CD1c-positive myeloid dendritic cell (primary cell): ENCODE results near the gene LRRC9.
"Not testable (repeated sequence)": the region's sequence is repeated elsewhere in the genome, so short reads cannot be mapped to it uniquely, and the experiment has no call there.

ENCODE experiments used
- DNase-seq: peaks from one replicate; pipeline ENCODE4 v3.0.0-alpha.2; 2016; ENCODE audit errors: extremely low spot score

Gene LRRC9

DNA sequence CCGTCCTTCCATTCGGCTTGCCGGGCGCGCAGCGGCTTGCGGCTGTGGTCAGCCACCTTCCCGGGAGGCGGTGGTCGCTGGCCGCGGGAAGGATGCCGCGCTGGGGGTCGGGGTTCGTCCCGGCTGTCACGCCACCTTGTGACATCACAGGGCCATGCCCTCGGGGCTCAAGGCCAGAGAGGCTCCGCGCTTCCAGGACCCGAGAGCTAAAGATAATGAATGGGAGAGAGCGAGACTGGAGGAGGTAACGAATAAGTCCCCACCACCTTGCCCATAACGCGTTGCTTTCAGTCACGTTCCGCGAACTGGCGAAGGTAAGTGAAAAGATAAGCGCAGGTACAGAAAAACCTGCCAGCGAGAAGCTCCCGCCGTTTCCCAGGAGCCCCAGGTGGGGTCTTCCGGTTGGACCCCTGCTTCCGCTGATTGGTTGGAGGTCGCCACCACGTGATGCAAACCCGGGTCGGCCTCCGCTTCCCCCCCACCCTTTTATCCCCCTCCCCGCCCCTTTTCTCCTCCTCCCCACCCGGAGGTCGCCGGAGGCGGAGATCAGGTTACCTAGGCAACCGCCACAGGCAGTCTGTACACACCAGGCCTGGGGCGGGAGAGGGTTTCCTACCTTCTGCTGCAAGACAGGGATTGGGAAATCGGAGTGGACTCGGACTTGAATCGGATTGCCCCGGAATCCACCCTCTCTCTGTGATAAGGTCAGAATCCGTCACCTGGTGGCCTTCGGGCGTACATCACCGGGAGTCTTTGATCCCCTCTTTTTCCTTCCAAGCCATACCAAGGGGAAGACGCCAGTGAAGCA lies at the start of gene LRRC9:
LRRC9 (plus strand) TSS at position 575 of the 808 bp plus-strand sequence.
- no peak for DNase-seq

DNA sequence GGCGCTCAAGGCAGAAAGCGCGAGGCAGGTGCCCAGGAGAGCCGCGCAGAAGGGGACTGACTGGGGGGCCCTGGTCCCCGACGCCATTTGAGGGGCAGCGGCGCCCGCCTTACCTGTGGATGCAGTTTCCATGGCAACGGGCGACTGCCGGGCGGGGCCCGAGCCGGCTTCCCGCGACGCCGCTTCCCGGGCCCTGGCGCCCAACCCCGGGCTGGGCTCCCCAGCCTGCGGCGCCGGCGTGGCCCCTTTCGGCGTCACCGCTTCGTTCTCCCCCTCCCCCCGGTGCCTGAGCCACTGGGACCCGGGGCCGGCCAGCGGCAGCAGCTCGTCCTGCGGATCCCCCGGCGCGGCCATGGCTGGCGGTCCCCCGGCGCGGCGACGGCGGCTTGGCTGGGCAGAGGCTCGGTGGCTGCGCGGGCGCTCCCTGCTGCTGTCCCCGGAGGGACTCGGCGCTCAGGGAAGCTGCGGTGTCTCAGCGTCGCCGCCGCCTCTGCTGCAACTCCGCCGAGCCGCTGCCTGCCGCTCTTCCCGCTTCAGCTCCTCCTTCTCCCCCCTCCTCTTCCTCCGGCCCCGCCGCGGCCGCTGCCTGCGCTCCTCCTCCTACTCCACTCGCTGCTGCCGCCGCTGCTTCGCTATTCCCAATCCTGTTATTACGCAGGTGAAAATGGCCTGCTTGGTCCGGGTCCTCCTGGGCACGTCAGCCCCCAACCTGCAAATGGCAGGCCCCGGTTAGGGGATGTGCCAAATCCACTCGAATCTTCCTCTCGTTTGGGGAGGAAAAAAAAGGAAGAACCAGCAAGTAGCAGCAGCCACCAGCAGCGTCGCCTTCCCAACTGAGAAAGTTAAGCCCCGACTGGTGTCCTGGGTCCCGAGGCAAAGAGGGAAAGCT lies 49.4 kb upstream of the LRRC9 start, which contains the start of gene RTN1:
RTN1 (minus strand) TSS at position 500 of the 889 bp plus-strand sequence; CDS start at position 354, 146 bp downstream.
- DNase-seq, result peak; percentile 75

DNA sequence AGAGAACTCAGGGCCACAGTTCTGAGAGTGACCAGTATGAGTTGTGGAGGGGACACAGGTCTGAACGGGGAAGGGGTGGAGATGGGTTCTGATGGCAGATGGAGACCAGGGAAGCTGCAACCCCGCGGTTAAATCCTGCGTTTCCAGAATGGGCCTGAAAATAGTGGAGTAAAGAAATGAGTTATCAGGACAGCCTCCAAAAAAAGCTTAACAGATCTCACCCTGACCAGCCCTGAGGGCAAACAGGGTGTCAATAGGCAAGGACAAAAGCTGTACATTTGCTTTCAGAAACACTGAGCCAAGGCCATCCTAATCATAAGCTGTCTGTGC lies 48.8 kb upstream of the LRRC9 start:
- no peak for DNase-seq

DNA sequence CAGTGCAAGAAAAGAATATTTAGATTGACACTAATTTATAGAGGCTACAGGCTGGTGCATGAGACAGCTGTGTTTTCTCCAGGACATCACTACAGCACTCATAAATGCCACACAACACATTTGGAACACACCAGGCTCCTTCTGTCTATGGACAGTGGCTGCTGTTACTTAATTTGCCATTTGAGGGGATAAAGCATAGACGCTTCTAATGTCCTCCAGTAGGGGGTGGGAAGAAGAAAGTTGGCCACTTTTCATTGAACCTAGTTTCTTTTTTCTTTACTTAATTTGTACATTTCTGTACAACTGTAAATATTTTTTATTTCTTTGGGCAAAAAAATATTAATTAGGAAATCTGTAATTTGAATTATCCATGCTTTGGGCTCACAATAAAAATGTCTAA lies 37.0 kb upstream of the LRRC9 start:
- DNase-seq, result peak; percentile 7

DNA sequence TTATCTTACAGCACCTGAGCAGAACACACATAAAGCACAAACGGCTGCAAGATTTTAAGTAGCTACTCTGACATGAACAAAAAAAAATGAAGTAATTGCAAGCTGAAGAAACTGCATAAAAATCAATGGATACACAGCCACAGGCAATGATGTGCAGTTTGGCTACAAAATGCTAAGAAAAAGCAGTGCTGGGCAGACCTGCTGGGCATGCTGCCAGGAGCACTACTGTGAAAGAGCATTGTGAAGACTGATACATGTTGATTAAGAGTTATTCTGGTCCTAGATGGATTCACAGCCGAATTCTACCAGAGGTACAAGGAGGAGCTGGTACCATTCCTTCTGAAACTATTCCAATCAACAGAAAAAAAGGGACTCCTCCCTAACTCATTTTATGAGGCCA lies 29.3 kb upstream of the LRRC9 start:
- DNase-seq, result no peak

DNA sequence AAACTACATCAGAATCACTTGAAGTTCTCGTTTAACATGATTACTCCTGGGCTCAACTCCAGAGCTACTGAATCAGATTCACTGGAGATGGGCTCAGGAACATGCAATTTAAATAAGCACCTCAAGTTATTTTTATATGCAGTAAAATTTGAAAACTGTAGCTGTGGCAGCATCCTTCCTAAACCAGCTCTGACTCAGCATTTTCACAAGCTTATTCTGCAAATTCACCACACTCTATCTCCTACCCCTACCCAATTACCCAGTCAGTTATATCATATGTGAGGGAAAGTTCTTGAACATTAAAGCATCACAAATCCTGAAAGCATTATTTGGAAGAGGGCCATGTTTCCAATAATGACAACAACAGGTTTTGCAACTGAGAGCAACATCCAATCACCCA lies 24.2 kb upstream of the LRRC9 start:
- DNase-seq, result no peak

DNA sequence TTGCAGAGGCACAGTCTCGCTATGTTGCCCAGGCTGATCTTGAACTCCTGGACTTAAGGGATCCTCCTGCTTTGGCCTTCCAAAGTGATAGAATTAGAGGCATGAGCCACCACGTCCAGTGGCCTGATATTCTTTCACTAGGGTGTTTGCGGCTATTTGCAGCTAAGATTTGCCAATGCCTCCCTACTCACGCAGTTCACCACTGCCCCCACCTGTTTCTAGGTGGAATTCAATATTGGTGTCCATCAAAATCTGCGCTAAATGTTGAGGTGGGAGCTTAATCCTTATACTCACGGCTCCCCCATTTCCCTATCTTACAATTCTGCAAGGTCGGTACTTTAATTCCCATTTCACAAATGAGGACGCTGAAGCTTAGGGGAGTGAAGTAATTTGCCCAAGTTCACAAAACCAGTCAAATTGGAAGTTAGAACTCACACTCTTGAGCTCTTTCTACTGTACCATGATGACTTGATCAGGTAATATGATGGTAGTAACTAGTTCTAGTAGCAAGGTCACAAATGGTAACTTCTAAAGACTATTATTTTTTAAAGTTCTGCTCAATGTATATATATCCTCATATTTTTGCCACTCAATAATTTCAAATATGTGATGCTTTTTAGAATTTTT lies 22.1 kb upstream of the LRRC9 start:
- peak; percentile 57 for DNase-seq

DNA sequence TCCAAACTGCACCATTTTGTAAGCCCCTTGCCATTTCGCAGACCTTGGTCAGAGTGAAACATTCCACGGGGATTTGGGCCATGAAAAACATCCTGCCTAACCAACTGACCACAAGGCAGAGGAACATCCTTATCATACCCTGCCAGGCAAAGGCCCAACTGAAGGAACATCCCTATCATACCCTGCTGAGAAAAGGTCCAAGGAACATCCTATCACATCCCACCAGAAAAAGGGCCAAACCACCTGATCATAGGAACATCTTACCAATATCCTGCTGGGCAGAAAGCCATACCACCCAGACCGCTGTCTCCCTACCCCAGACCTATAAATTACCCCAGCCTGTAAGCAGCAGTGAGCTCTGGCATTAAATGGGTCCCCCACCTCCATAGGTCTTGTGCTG lies 19.4 kb upstream of the LRRC9 start:
- no peak for DNase-seq

DNA sequence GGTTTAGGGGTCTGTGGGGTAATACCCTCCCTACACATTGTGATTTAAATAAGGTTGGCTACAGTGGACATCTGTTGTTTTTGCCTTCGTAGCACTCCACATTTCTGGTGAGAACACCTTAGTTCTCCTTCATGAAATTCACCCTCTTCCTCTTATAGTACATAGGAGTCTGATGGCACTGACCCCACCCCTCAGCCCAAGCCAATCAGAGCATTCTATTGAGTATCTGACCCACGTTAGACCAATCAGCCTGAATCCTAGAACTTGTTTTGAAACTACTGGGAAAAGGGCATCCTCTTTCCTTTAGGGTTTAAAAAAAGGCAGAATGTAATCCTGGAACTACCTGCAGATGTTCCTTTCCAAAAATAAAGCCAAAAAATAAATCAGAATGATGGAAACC lies 15.8 kb upstream of the LRRC9 start:
- no peak for DNase-seq

DNA sequence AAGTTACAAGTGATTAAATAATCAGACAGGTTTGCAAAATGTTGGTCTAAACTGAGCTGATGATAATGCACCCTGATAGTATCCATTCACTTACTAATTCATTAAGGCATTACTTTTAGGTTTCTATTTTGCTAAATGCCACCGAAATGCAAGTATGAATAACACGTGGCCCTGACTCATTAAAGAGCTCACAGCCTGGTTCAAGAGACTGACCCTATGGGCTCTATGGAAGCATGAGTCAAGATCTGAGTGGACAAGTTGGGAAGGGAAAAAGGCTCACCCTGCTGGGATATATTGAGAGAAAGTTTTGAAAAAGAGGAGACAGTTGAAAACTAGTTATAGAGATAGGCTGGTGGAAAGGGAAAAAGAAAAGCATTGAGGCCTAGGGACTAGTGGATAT lies 14.8 kb upstream of the LRRC9 start:
- no peak for DNase-seq

DNA sequence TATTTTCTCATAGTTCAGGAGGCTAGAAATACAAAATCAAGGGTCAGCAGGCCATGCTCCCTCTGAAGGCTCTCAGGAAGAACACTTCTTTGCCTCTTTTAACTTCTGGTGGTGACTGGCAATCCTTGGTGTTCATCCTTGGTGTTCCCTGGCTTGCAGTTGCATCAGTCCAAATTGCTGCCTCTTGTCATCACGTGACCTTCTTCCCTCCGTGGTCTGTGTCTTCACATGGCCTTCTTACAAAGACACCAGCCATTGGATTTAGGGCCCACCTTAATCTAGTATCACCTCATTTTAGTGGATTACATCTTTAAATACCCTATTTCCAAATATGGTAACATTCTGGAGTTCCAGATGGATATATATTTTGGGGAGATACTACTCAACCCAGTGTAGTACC lies 7.5 kb upstream of the LRRC9 start:
- DNase-seq, result no peak

DNA sequence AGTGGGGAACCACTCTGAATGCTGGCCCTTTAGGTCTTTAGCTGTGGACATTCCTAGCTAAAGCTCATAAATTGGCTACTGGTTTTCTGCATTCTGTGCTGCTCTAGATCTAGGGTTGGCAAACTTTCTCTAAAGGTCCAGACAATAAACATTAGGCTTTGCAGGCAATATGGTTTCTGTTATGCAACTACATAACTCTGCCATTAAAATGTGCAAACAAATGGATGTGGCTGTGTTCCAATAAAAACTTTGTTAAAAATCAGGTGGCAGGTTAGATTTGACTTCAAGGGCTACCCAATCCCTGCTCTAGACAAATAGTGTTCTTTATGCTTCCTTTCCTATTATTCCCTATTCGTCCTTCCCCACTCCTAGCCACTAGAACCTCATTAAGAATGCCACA lies 6.8 kb upstream of the LRRC9 start:
- no peak for DNase-seq

DNA sequence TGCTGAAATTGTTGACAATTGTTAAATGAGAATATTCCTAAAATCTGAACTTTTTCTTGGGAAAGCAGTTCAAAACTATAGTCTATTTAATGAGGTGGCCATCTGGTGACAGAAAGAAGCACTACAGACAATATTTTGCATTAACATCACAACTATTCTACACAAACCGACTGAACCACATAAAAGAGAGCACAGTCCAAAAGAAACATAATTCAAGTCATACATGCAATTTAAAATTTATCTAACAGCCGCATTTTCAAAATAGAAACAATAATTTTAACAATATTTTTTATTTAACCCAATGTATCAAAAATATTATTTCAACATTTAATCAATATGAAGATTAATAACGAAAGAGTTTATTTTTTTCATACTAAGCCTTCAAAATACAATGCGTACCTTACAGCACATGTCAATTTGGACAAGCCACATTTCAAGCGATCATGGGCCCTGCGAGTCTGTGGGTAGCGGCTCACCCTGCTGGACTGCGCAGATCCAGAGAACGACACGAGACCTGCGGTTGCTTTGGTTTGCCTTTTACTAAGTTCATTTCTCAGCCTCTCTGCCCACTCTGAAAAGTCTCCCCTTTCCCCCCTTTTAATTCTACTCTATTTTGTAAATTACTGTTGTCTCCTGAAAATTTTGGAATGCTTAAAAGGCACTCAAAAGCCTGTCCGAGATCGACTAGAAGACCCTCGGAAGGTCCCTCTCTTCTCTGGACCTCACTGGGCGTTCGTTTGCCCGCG lies 947 bp upstream of the LRRC9 start:
- DNase-seq, result peak; percentile 36

DNA sequence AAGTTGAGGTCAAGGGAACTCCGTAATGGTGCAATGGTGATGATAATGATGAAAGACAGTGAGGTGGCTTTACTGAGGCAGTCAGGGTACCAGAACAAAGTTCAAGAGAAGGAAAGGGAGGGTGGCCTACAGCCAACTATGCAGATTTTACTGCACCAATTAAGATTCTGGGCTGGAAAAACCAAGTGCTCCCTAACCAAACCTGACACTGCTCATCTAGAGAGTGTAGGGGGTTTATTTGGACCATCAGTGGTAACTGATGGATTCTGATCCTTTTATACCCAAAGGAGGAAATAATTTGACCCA lies 387 bp downstream of the LRRC9 start:
- peak; percentile 14 for DNase-seq

DNA sequence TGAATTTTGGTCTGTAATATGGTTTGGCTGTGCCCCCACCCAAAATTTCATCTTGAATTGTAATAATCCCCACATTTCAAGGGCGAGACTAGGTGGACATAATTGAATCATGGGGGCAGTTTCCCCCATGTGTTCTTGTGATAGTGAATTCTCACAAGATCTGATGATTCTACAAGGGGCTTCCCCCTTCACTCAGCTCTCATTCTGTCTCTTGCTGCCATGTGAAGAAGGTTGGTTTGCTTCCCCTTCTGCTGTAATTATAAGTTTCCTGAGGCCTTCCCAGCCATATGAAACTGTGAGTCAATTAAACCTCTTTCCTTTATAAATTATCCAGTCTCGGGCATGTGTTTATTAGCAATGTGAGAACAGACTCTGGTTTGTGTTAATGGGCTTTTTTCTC lies 5.9 kb downstream of the LRRC9 start:
- DNase-seq, result no peak

DNA sequence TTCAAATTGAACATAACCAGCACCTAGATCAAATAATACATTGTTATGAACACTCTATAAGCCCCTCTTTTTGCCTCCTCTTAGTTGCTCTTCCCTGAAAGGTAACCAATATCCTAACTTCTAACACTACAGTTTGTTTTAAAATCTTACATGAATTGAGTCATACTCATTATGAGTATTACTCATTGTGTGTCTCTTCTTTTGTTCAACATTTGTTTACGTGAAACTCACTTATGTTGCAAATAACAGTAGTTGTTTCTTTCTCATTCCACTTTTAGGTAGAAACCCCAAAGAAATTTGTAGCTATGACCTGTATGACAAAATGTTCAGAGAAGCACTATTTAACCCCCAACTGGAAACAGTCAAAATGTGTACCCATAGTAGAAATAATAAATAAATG lies 6.6 kb downstream of the LRRC9 start:
- no peak for DNase-seq

DNA sequence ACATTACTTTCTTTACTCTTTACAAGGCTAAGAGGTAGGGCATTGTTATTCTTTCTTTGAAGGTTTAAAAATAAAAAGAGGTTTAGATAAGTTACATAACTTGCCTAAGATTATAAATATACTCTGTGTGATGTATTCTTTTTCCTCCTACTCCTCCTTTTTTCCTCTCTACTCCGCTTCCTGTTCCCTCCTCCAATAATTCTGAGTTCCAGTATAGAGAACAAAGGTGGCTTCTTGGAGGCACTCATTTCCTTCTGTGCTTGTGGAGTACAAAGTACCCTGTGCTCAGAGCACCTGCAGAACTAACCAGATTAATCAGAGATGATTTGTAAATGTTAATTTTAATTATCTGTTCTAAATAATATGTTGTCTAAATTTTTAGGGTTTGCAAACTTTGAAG lies 11.3 kb downstream of the LRRC9 start:
- DNase-seq, result no peak

DNA sequence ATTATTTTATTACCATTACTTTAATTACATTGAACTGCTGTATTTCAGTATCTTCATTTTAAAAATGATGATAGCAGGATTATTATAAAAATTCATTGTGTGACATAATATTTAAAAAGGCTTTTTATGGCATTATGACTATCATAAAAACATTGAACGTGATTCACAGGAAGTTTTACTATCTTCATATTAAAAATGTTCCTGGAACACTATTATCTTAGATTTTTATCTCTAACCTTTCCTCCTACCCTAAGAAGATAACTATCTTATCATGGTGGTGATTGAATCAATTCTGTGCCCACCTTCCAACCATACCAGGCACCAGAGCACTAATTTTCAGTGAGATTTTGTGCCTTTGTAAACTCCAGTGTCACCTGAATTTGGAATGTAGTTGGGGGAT lies 16.2 kb downstream of the LRRC9 start:
- DNase-seq, result no peak

DNA sequence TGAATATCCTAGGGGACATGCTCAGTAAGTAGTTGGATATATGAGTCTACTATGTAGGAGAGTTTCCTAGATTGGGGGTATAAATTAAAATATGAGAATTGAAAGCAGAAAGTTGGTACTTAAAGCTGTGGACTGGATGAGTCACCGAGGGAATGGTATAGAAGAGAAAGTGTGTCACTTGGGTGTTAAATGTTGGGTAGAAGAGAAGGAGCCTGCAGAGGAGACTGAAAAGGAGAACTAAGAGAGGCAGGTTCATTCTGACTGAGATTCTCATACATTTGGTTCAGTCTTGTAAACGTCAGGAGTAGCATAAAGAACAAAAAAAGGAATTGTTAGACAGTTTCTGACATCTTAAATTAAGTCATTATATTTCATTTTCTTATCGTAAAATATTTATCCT lies 19.9 kb downstream of the LRRC9 start:
- no peak for DNase-seq

DNA sequence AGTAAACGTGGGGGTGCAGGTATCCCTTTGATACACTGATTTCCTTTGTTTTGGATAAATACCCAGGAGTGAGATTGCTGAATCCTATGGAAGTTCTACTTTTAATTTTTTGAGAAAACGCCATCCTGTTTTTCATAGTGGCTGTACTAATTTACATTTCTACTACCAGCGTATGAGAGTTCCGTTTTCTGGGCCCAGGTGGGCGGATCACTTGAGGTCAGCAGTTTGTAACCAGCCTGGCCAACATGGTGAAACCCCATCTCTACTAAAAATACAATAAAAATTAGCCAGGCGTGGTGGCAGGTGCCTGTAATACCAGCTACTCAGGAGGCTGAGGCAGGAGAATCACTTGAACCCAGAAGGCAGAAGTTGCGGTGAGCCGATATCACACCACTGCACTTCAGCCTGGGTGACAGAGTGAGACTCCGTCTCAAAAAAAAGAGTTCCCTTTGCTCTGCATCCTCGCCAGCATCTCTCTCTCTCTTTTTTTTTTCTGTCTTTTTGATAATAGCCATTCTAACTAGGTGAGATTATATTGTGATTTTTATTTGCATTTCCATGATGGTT lies 22.4 kb downstream of the LRRC9 start:
- not testable (repeated sequence) for DNase-seq

DNA sequence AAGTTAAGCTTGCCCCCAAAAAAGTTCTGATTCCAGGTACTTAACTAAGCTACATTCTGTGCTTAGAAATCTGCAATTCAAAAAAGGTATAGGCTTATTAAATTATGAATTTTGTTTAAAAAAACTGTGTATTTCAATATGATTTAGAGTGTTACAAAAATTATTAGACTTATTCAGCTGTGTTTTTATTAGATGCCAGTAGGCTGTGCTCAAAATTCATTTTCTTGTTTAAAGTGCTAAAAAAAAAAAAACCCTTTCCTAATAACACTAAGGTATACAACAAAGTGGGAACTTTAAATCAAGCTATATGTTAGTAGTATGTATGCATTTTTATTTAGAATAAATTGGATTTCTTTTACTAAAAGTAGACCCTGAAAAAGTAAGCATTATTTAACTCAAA lies 25.0 kb downstream of the LRRC9 start:
- no peak for DNase-seq

DNA sequence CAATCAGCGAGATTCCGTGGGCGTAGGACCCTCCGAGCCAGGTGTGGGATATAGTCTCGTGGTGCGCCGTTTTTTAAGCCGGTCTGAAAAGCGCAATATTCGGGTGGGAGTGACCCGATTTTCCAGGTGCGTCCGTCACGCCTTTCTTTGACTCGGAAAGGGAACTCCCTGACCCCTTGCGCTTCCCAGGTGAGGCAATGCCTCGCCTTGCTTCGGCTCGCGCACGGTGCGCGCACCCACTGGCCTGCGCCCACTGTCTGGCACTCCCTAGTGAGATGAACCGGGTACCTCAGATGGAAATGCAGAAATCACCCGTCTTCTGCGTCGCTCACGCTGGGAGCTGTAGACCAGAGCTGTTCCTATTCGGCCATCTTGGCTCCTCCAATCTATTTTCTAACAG lies 32.2 kb downstream of the LRRC9 start:
- DNase-seq, result not testable (repeated sequence)
